Measurements from ENCODE around the gene LY9. TPM values are rescaled to one million over a fixed set of nuclear protein-coding genes. Genes with fewer than 3 reads are reported as not detected.

The LY9 gene
- total and polyA plus RNA-seq, 2 of the 13 experiments (the other 11 are each of a cell fraction or from before 2014, with no cell fraction given), result not detected

- no TSS peak for BruUV-seq (replicated peaks)
- Histone ChIP-seq H3K4me1 (ENCODE audit: insufficient read depth, low read length) (no peaks in the 10 kb centered on the region), H4K20me1 (ENCODE audit: insufficient read depth, low read length) (no peaks in the 10 kb centered on the region), H3K79me2 (ENCODE audit: insufficient read depth, low read length) (no peaks in the 10 kb centered on the region), H3K4me3 (replicated peaks in 1 of 3; ENCODE audit: insufficient read depth in 1 of 3, low read depth in 2 of 3, low read length in 3 of 3) (no peak overlapping the region), H3K9ac (ENCODE audit: insufficient read depth, low read depth, low read length) (no peak overlapping the region), H3K27ac (ENCODE audit: extremely low read length, insufficient read depth, low read length) (no peak overlapping the region), H2AFZ (ENCODE audit: low read length) (no peak overlapping the region), H3K9me3 (ENCODE audit: low read length) (no peaks in the 10 kb centered on the region), H3K36me3 (replicated peaks in 1 of 2; ENCODE audit: control insufficient read depth in 1 of 2, insufficient read depth in 2 of 2, low read length in 2 of 2) (no peaks in the 10 kb centered on the region), H3K4me2 (ENCODE audit: low read depth, low read length) (no peak overlapping the region), H3K27me3 (ENCODE audit: control insufficient read depth in 1 of 2, insufficient read depth in 2 of 2, low read length in 2 of 2) (peaks cover 2 to 4% of the 10 kb centered on the region in 2 experiments; a peak in 3 of 5 replicates)
- CTCF ChIA-PET (ENCODE audit: low intra/inter-chr PET ratio, low total read pairs), result no interaction called here
- no peak for DNase-seq (ENCODE audit: low spot score)
- ATAC-seq, result no peak
- intact Hi-C loops (cut with micrococcal nuclease; ENCODE audit: unreplicated experiment) (no loop called here), in situ Hi-C loops (cut with HindIII; ENCODE audit: extremely low pct_ligation_motif_present, low pct_unique_long_range_greater_than_20kb) (no loop called here)
- FAIRE-seq, result no peak
- TF ChIP-seq CAMTA2 (CRISPR knock-in tag; IDR thresholded peaks at IDR 0.05; ENCODE audit: borderline replicate concordance), result no peak
- TF ChIP-seq NRL (CRISPR knock-in tag; IDR thresholded peaks at IDR 0.05; ENCODE audit: borderline replicate concordance), result no peak
- TF ChIP-seq RELA (CRISPR knock-in tag; IDR thresholded peaks at IDR 0.05), result no peak
- TF ChIP-seq EZH2 (conservative IDR thresholded peaks at IDR 0.05; ENCODE audit: low read depth, low read length), result no peak
- no peak for TF ChIP-seq ZMYM3 (CRISPR knock-in tag; IDR thresholded peaks at IDR 0.05)
- TF ChIP-seq HOXA5 (CRISPR knock-in tag; IDR thresholded peaks at IDR 0.05), result no peak
- no peak for TF ChIP-seq POLR2AphosphoS2 (IDR thresholded peaks at IDR 0.05; ENCODE audit: low read depth, low read length)
- TF ChIP-seq SIN3A (IDR thresholded peaks at IDR 0.05; ENCODE audit: borderline replicate concordance, low read depth, low read length), result no peak
- TF ChIP-seq CEBPG (CRISPR knock-in tag; IDR thresholded peaks at IDR 0.05), result no peak
- TF ChIP-seq, protein P1, sequence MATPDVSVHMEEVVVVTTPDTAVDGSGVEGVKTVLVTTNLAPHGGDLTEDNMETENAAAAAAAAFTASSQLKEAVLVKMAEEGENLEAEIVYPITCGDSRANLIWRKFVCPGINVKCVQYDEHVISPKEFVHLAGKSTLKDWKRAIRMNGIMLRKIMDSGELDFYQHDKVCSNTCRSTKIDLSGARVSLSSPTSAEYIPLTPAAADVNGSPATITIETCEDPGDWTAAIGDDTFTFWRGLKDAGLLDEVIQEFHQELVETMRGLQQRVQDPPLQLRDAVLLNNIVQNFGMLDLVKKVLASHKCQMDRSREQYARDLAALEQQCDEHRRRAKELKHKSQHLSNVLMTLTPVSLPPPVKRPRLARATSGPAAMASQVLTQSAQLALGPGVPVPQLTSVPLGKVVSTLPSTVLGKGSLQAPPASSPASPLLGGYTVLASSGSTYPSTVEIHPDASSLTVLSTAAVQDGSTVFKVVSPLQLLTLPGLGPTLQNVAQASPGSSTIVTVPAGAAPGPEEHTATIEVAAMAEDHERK (CRISPR knock-in tag; IDR thresholded peaks at IDR 0.05; ENCODE audit: low read depth), result no peak
- no peak for TF ChIP-seq ZNF83 (CRISPR knock-in tag; IDR thresholded peaks at IDR 0.05; ENCODE audit: borderline replicate concordance)
- no peak for TF ChIP-seq NFRKB (IDR thresholded peaks at IDR 0.05)
- TF ChIP-seq ZSCAN21 (CRISPR knock-in tag; IDR thresholded peaks at IDR 0.05; ENCODE audit: borderline replicate concordance), result no peak
- no peak for TF ChIP-seq PRDM4 (CRISPR knock-in tag; IDR thresholded peaks at IDR 0.05; ENCODE audit: borderline replicate concordance)
- TF ChIP-seq YEATS4 (CRISPR knock-in tag; IDR thresholded peaks at IDR 0.05; ENCODE audit: borderline replicate concordance), result no peak
- TF ChIP-seq RNF219 (CRISPR knock-in tag; IDR thresholded peaks at IDR 0.05), result no peak
- TF ChIP-seq NFIB (CRISPR knock-in tag; IDR thresholded peaks at IDR 0.05; ENCODE audit: borderline replicate concordance), result no peak
- no peak for TF ChIP-seq MBD4 (IDR thresholded peaks at IDR 0.05; ENCODE audit: borderline replicate concordance, low read length)
- POLR2A ChIA-PET, result no interaction called here
Measured at GRCh38 chr1:160747717-160748116, 48.3 kb upstream of the LY9 start.

Data from HepG2 (cell line).